Pancreas (tissue), 10 donors: ENCODE measurements around the gene CD247. TPM values are rescaled to one million over a fixed set of nuclear protein-coding genes. Genes with fewer than 3 reads are reported as not detected.

Experiments
- ATAC-seq, 4 donors: fragments of 200-7000 bp; cut with Tn5 transposase; one replicate each; pipeline versions ENCODE4 v1.8.0 to v1.9.1; 2020; ENCODE audit warnings: mild to moderate bottlenecking in 4 of 4, moderate library complexity in 4 of 4
- DNase-seq, 6 donors: peaks; one replicate each; pipeline ENCODE4 v3.0.0-alpha.2; 2020
- FAIRE-seq: peaks from 2 replicates; lab custom pipeline; 2012; peaks lifted over from hg19 to GRCh38; lab: Jason Lieb, UNC
- H3K27ac ChIP-seq, 4 donors: fragments of 200-600 bp; sonication (generic); 1 replicate in 3 of 4; 2 replicates in 1 of 4; pipeline versions ENCODE4 v1.5.0 to v1.8.0; 2020
- H3K27me3 ChIP-seq, 4 donors: fragments of 200-600 bp; one replicate each; pipeline ENCODE4 v1.8.0; 2021
- H3K36me3 ChIP-seq, 3 donors: fragments of 200-600 bp; sonication (generic) in 1 of 3; one replicate each; pipeline versions ENCODE4 v1.5.0 to v1.8.0; 2020 to 2021
- H3K4me1 ChIP-seq, 3 donors: fragments of 200-600 bp; one replicate each; pipeline ENCODE4 v1.8.0; 2021
- H3K4me3 ChIP-seq, 4 donors: fragments of 200-600 bp; sonication (generic) in 2 of 4; one replicate each; pipeline versions ENCODE4 v1.5.0 to v1.8.0; 2020 to 2021
- H3K9me3 ChIP-seq, 4 donors: fragments of 200-600 bp; one replicate each; pipeline ENCODE4 v1.8.0; 2021
- WGBS, 2 donors: extraction: QIAGEN DNeasy Blood & Tissue Kit; methylation state at CpG; one replicate each; pipeline ENCODE4 v1.1.7; 2013; 5-methylcytosine and 5-hydroxymethylcytosine counted together
- intact Hi-C, 3 donors: fragments of 100-400 bp; cut with DNase I; formaldehyde crosslinking; loops; one replicate each; pipeline versions ENCODE4 v1.11.1 to v1.14.2; 2022
- polyA plus RNA-seq, 2 donors: library from polyadenylated mRNA; stranded (reverse); fragments of 200-250 nt; gene quantifications; one replicate each; pipeline ENCODE4 v1.2.3, GENCODE V29; 2013
- total RNA-seq, 6 donors: library from RNA; stranded (reverse); fragmentation: NEBNext Ultra II Directional in 4 of 6; extraction: Animal tissue kit (Norgen Biotek cat#: 25700) in 4 of 6; gene quantifications; one replicate each; pipeline versions ENCODE4 v1.2.1 to v1.2.4, GENCODE V29; 2021 to 2023
- TF ChIP-seq, protein P1 (sequence below), 4 donors: fragments of 200-600 bp; sonication (generic) in 3 of 4; IDR thresholded peaks; one replicate each; pipeline versions ENCODE4 v1.5.0 to v1.8.0; 2021; ENCODE audit warnings: antibody characterized with exemption in 4 of 4
- donor health status: healthy with polysubstance abuse.
- donor health status: DM: no; HTN: no; CAD: no; lungs with moderate emphysema.
- donor health status: DM: no; HTN: no; CAD: no.
- donor health status: control.
- donor health status: control.
- donor health status: Bipolar disorder and iron deficiency.
- donor health status: DM: yes; HTN: yes; CAD: no.
- donor health status: DM: no; HTN: no; CAD: no.
- donor health status: DM: no; HTN: no; CAD: no.
- donor health status: DM: yes; HTN: yes; CAD: no.

CD247 gene
- total and polyA plus RNA-seq, 8 donors, result 0.14 to 0.95 (median 0.56) TPM; not detected in 1

DNA sequence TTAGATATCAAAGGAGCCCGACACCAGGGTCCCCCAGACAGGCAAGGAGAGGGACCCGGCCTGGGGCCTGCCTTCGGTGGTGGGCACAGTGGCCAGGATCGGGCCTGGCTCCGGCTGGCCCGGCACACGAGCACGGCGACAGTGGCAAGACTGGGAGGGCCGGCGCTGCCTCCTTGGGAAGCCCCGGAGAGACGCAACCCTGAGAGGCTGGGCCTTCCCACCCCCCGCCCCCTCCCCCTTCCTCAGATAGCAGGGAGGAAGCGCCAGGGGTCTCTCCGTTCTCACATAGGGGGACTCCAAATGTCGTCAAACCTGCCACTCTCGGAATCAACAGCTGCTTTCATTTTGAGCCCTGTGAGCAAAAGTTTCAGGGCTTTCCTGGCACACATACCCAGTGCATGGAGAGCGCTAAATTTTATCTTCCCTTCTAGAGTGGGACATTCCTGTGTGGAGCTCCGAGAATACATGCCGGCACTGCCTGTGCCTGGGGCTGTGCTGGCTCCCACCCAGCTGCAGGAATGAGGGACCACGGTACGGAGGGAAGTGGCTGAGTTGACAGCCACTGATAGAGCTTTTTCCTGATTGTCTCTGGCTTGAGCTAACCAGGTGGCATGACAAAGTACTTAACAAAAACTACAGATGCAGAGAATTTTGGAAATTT lies 62.4 kb downstream of the CD247 start:
- H3K27me3 ChIP-seq, result no peaks in the 10 kb centered on the region
- TF ChIP-seq, protein P1, sequence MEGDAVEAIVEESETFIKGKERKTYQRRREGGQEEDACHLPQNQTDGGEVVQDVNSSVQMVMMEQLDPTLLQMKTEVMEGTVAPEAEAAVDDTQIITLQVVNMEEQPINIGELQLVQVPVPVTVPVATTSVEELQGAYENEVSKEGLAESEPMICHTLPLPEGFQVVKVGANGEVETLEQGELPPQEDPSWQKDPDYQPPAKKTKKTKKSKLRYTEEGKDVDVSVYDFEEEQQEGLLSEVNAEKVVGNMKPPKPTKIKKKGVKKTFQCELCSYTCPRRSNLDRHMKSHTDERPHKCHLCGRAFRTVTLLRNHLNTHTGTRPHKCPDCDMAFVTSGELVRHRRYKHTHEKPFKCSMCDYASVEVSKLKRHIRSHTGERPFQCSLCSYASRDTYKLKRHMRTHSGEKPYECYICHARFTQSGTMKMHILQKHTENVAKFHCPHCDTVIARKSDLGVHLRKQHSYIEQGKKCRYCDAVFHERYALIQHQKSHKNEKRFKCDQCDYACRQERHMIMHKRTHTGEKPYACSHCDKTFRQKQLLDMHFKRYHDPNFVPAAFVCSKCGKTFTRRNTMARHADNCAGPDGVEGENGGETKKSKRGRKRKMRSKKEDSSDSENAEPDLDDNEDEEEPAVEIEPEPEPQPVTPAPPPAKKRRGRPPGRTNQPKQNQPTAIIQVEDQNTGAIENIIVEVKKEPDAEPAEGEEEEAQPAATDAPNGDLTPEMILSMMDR (IDR thresholded peaks at IDR 0.05), result no peak
- 1% methylated on average over 23 of the region's 23 CpGs for WGBS, 2 donors
- no peaks in the 10 kb centered on the region for H3K36me3 ChIP-seq
- peaks cover 0 to 5% (median 0%) of the 10 kb centered on the region in 3 donors for H3K4me1 ChIP-seq
- DNase-seq, result peak in 4 of 6 donors; percentile 29 to 78 (median 46)
- no peaks in the 10 kb centered on the region for H3K9me3 ChIP-seq
- intact Hi-C loops, result no loop called here
- no peak for FAIRE-seq
- H3K27ac ChIP-seq, result peak overlapping the region; percentile 67 to 88 (median 75)
- peak overlapping the region; percentile 49 to 90 (median 73) for H3K4me3 ChIP-seq
- peak; percentile 64 to 82 (median 74) for ATAC-seq

DNA sequence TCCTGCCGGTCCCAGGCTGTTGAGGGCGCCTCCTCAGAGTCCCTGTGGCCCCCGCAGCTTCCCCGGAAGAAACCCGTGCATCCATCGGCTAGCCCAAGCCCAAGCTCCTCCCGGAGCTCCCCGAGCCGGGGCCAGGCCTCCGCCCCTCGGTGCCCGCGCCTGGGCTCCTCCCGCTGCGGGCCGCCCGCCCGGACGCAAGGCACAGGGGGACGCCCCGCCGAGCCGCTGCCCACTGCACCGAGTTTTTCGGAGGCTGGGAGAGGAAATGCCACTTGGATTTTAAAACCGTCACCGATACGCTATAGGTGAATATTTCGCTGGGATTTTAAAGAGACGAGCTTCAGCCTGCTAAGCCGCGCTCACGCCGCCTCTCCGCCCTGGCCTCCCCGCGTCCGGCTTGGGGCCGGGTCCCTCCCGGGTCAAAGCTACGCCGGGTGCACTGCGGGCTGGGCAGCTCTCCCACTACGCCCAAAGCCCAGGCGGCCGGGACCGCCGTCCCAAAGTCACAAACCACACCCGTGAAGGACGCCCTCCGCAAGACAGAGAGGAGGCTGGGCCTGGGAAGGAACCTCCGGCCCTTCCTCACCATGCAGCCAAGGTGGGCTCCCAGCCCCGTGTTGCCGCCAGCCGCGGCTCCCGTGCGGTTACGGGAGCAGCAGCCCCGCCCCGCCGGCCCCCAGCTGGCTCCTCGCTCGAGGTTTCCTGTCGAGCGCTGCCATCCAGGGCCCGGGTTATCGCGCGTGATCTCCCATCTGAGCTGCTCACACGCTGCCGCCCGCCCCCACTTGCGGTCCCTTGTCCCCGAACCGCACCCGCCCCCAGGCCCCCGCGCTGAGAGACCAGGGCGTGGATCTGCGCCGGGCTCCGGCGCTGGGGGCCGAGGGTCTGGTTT lies 63.2 kb downstream of the CD247 start:
- peak overlapping the region; percentile 49 to 90 (median 73) for H3K4me3 ChIP-seq
- FAIRE-seq, result no peak
- TF ChIP-seq, protein P1 (IDR thresholded peaks at IDR 0.05), result no peak
- peak; percentile 84 to 90 (median 88) for ATAC-seq
- H3K27ac ChIP-seq, result peak overlapping the region; percentile 67 to 88 (median 75)
- WGBS, 2 donors, result 0 to 1% methylated on average over 69 to 85 of the region's 85 CpGs
- intact Hi-C loops, result no loop called here
- H3K36me3 ChIP-seq, result no peaks in the 10 kb centered on the region
- DNase-seq, result peak; percentile 59 to 87 (median 74)
- no peaks in the 10 kb centered on the region for H3K27me3 ChIP-seq
- peaks cover 0 to 5% (median 0%) of the 10 kb centered on the region in 3 donors for H3K4me1 ChIP-seq
- no peaks in the 10 kb centered on the region for H3K9me3 ChIP-seq

GRCh38 chr1:167454304-167454893 lies 63.9 kb downstream of the CD247 start:
- H3K36me3 ChIP-seq, result no peaks in the 10 kb centered on the region
- no peaks in the 10 kb centered on the region for H3K9me3 ChIP-seq
- 26 to 39% methylated on average over 12 to 19 of the region's 19 CpGs for WGBS, 2 donors
- peak overlapping the region; percentile 49 to 90 (median 73) for H3K4me3 ChIP-seq
- TF ChIP-seq, protein P1 (IDR thresholded peaks at IDR 0.05), result no peak
- ATAC-seq (no peak), FAIRE-seq (no peak), DNase-seq (no peak)
- H3K27ac ChIP-seq, result peak overlapping the region; percentile 67 to 88 (median 75)
- intact Hi-C loops, result no loop called here
- H3K27me3 ChIP-seq, result no peaks in the 10 kb centered on the region
- H3K4me1 ChIP-seq, result peaks cover 0 to 5% (median 0%) of the 10 kb centered on the region in 3 donors

- Histone ChIP-seq H3K9me3 (no peaks in the 10 kb centered on the region), H3K4me3 (no peak overlapping the region), H3K4me1 (peaks cover 0 to 5% (median 0%) of the 10 kb centered on the region in 3 donors), H3K36me3 (no peaks in the 10 kb centered on the region), H3K27ac (no peak overlapping the region), H3K27me3 (no peaks in the 10 kb centered on the region)
- no peak for ATAC-seq
- TF ChIP-seq, protein P1 (IDR thresholded peaks at IDR 0.05), result no peak
- WGBS, 2 donors, result 46 to 48% methylated on average over 6 of the region's 6 CpGs
- no peak for FAIRE-seq
- no peak for DNase-seq
- intact Hi-C loops, result no loop called here
Observed at GRCh38 chr1:167453123-167453522, 65.2 kb downstream of the CD247 start.
